HG03521 (cell line): Measurements from ENCODE around the gene SPINK2.

Experiments
- ATAC-seq: cut with Tn5 transposase; IDR thresholded peaks from one replicate; pipeline ENCODE4 v1.9.1; 2021; ENCODE audit warnings: mild to moderate bottlenecking, moderate library complexity; ENCODE audit not compliant: unreplicated experiment

Gene SPINK2

GRCh38 chr4:56799824-56800756 is 21.4 kb downstream of the SPINK2 start:
- peak; percentile 86 for ATAC-seq

- no peak for ATAC-seq
Measured at GRCh38 chr4:56799161-56799759, 22.2 kb downstream of the SPINK2 start.

GRCh38 chr4:56796211-56796610 is 25.3 kb downstream of the SPINK2 start:
- no peak for ATAC-seq

- ATAC-seq = peak; percentile 65
Measured at GRCh38 chr4:56791316-56791715, 30.2 kb downstream of the SPINK2 start.

DNA sequence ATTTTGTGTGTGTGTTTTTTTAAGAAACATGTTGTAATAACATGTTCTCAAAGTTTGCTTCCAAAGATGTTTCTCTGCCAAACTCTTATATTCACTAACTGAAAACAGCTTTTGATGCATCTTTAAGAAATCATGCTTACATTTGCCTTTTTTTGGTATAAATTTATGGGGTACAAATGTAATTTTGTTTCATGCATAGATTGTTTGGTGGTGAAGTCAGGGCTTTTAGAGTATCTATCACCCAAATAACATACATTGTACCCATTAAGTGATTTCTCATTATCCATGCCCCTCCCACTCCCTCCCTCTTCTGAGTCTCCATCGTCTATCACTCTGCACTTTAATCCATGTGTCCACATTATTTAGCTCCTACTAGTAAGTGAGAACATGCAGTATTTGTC is 30.8 kb downstream of the SPINK2 start:
- ATAC-seq = no peak

DNA sequence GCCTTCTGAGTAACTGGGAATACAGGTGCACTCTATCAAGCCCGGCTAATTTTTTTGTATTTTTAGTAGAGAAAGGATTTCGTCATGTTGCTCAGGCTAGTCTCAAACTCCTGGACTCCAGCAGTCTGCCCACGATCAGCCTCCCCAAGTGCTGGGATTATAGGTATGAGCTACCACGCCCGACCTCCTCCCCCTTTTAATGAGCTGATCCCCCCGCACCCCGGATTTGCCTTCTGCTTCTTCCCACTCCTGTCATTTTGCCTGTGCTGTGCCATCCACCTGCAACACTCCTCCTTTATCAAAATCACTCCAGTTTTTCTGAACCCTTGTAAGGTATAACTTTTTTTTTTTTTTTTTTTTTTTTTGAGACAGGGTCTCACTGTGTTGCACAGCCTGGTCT is 33.4 kb downstream of the SPINK2 start:
- no peak for ATAC-seq

DNA sequence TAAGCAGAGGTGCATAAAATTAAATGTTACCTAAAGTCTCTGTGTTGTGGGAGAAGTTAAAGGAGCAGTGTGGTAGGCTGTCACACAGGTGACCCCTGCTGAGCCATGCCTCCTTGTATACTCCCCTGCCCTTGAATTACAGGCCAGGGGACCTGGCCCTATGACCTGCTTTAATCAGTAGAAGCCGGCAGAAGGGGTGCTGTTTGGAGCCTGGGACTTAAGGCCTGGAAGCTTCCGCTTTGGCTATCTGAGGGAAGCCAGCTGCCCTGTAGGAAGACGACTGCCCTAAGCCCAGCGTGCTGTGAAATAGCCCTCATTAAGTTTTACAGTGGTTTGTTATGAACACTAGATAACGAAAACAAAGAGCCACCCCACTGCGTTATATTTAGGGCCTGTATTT is 34.1 kb downstream of the SPINK2 start:
- no peak for ATAC-seq

- no peak for ATAC-seq
Measured at GRCh38 chr4:56786955-56787354, 34.5 kb downstream of the SPINK2 start.

DNA sequence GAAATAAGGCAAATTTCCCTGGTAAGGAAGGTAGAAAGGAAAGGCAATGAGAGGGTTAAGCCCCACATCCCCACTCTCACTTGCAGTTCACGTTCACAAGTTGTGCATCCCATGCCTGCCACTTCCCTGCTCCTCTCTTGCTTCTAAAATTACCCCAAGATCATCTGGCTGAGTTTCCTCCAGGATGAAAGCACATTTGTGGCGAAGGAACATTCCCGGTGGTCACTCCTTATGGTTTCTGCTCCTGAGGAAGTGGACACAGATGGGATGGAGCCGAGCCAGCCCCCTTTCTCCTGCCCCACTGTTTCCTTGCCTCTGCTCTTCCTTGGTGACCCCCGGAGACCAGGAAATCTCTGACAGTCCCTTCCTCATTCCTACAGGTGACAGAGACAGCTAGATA is 37.5 kb downstream of the SPINK2 start:
- no peak for ATAC-seq

GRCh38 chr4:56782019-56782418 is 39.5 kb downstream of the SPINK2 start:
- ATAC-seq = no peak

GRCh38 chr4:56773346-56773745 is 48.2 kb downstream of the SPINK2 start:
- ATAC-seq = no peak

GRCh38 chr4:56772134-56772533 is 49.4 kb downstream of the SPINK2 start:
- no peak for ATAC-seq

GRCh38 chr4:56768763-56769162 is 52.7 kb downstream of the SPINK2 start:
- ATAC-seq = no peak

- ATAC-seq = no peak
Measured at GRCh38 chr4:56768316-56768715, 53.2 kb downstream of the SPINK2 start.

DNA sequence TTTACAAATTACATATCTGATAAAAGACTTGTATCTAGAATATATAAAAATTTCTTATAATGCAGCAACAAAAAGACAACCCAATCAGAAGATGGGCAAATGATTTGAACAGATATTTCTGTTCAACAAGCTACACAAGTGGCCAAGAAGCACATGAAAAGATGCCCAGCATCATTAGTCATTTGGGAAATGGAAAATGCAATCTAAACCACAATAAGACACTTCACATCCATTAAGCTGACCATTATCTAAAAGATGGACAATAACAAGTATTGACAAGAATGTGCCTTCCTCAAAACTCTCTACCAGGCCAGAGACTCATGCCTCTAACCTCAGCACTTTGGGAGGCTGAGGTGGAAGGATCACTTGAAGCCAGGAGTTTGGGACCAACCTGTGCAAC is 53.9 kb downstream of the SPINK2 start:
- ATAC-seq = no peak

DNA sequence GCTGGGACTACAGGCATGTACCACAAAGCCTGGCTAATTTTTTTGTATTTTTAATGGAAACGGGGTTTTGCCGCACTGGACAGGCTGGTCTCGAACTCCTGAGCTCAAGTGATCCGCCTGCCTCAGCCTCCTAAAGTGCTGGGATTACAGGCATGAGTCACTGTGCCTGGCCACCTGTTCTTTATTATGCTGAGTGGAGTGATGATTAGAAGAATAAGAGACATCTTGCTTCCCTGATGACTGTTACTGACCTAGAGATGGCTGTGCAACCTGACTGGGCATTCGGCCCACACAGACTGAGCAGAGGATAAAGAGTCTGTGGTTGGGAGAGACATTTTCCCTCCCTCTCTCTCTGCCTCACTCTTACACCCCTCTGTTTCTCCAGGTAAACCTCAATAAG is 56.7 kb downstream of the SPINK2 start:
- ATAC-seq = no peak

GRCh38 chr4:56764223-56764622 is 57.3 kb downstream of the SPINK2 start:
- ATAC-seq = no peak

DNA sequence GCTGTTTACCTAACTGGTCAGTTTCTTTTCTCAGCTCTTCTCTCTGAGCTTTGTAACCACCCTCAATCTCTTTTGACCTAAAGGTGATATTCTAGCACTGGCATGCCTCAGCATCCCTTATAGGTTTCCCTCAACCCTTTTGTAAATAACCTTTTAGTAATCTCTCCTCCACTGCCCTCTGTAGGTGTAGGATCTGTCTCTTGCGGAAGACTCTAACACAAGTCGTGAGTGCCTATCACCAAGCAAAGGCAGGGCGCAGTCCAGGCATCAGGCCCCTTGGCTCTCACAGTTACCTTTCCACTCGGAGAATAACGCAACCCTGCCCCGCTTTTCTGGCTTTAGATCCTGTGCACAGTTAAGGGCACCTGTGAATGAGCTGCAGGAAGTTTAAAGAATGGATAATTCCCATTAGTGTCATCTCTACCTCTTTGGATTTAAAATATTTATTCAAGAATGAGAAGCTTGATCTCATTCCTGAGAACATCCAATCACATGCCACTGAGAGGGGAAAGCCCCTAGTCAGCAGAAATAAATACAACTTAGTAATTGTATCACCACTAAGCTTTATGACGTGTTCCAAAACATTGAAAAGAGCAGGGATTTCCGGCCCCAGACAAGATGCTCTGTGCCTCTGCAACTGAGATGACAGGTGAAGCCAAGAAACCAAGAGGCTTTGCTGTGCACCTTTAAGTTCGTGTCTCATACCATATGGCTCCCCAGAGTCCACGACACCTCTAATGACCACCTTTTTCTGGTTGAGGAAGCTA is 58.8 kb downstream of the SPINK2 start:
- no peak for ATAC-seq

DNA sequence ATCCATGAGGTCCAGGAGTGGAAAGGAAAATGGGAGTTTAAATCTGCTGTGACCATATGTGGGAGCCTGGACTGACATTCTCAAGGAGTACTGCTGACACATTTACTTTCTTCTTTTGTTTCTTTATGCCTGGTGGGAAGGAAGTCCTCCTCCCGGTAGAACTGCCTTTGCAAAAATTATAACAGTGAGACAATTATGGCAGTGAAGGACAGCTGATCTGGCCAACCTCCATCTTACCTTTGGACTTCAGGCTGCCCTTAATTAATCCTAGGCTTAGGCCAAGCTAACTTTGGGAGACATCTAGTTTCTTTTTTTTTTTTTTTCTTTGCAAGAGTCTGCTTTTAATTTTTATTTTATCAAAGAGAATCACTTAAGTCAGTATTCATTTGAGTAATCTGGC is 61.3 kb downstream of the SPINK2 start:
- ATAC-seq = no peak
